Measurements from ENCODE around the gene GALNT10.

GRCh38 chr5:154405078-154405792 is 214.7 kb downstream of the GALNT10 start:
- no peak for TF ChIP-seq HDGF (IDR thresholded peaks at IDR 0.05; ENCODE audit: borderline replicate concordance)
- TF ChIP-seq LEF1 (IDR thresholded peaks at IDR 0.05; ENCODE audit: borderline replicate concordance) = no peak
- no peak for TF ChIP-seq FOXM1 (IDR thresholded peaks at IDR 0.05; ENCODE audit: borderline replicate concordance)
